ENCODE data around the gene CHST10.
"Not testable (repeated sequence)": the region's sequence is repeated elsewhere in the genome, so short reads cannot be mapped to it uniquely, and the experiment has no call there.

CHST10 gene

DNA sequence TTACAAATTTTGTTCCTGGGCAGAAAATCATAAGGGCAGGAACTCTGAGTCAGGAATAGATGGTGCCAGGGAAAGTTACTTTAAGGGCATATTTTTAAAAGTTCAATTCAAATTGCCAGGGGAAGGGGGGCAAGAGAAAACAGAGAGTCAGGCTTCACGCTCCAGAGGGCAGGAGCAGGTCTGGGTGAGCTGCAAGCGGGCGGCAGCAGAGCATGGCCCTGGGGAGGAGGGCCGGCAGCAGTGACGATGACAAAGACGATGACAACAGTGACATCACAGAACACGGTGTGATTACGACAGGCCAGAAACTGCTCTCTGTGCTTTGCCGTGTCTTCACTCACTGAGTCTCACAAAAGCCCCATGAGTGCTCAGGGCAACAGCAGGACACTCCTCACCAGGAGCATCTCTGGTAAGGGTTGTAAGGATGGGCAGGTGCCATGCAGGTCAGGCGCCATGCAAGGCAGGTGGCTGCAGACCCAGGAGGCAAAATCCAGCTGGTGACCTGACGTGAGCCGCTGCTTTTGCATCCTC is 23.3 kb downstream of the CHST10 start:
- no peak for DNase-seq (ENCODE audit: low spot score)

DNA sequence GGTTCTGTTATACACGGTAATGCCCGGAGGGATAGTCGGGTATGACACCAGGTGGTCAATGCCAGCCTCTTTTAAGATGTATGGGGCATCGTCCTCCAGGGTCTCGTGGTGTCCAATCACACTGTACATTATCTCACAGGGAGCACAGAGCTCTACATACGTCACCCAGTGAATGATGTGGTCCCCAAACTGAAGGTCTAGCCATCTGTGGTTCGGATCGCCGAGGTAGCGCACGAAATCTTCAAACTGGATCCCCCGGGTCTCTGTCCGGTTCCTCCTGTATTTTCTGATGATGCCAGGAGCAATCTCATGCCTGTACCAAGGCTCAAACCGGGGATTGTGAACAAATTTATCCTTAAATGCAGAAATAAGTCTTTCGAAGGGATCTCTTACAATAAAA is 24.1 kb downstream of the CHST10 start:
- no peak for DNase-seq (ENCODE audit: low spot score)

DNA sequence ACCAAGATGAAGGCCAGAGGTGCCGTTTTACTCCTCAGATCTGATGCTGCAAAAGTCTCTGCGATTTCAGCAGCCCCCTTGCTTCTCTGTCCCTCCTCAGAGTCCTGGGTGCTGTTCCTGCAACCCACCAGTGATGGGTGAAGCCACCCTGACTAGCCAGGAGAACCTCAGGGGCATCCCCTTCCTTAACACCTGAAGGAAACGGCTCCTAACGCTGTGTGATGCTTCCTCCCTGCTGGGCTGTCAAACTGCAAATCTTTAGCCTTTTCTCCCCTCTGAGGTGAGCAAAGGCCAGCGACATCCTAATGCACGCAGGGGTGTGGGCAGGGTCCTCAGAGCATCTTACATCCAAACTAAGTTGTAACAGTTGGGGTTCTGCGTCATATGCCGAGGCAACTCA is 24.8 kb downstream of the CHST10 start:
- DNase-seq (ENCODE audit: low spot score), result no peak

DNA sequence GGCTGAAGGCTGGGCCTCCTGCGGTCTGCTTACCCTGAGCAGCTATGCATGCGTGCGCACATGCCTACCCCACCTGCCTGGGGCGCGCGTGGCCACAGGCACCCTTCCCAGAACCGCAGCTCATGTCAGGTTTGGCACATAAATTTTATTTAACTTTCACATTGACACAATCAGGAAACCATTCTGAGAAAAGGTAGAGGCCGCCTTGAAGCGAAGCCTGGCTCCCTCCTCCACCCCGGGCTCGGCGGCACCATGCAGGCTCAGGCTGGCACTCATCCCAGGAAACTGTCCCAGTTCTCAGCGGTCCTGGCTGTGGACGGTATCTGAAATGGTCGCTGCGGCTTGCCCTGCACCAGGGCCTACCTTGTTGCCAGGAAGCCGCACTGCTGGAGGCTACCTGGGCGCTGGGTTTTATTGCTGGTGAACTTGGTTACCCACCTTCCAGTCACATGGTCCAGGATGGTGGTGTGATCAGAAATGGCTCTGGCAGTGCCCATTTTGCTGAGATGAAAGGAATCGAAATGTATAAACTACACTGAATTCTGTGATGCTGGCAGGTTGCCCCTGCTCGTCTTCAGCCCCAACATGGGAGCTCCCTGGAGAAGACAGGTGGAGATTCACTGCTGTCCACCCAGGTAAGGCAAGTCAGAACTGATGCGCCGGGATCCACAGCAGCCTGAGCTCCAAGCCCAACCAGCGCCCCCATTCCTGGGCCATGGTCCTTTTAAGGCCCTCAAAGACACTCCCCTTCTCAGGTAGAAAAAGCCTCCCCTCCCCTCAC is 25.5 kb downstream of the CHST10 start:
- no peak for DNase-seq (ENCODE audit: low spot score)

DNA sequence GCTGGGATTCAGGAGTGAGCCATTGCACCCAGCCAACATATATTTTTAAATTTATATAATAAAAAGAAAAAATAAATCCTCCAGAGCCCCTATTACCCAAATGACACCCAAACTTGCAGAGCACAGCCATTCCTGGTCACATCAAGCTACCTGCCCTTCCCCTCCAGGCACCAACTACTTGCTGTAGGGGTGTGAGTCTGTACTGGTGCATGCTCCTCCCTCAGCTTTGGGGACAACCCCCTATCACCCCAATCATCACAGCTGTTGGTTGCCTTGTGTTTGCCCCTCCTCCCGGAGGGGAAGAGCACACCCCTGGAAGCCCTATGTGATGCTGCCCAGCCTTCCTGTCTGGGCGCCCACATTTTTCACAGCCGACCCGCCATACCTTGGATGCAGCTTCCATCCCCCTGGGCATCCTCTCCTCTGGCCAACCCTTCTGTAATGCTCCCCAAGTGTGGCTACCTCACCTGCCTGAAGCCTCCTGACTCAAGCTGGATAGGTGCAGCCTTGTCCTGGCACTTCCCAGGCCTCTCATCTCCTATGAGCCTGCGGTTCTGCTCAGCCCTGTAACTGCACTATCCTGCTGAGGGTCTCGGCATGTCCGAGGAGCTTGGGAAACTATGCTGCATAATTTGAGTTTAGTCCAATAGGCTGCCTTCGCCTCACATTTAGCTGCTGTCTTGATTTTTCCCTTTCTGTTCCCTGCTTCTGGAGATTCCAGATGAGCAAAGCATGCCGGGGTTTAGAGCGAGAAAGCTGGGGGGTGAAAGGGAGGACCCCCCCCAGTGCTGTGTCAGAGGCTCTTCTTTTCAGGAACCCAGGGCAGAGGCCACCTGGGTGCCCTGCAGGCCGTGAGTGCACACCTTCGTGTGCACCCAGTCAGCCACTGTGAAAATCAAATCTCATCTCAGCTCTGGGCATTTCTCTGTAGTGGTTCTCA is 27.2 kb downstream of the CHST10 start:
- no peak for DNase-seq (ENCODE audit: low spot score)

DNA sequence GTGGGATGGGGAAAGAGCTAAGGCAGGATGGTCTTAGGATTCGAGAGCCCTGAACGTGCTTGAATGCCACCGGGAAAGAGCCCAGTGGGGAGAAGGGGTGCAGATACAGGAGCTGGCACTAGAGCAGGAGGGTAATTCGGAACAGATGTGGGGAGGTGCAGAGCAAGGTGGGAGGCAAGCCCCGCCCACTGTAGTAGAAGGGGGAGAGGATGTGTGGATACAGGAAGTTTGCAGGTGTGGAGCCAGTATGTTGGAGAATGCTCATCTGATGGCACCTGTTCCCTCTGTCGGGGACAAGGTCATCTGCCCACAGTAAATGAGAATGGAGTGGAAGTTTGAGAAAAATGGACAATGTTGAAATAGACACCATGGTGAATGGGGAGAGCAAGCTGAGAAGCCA is 28.8 kb downstream of the CHST10 start:
- DNase-seq (ENCODE audit: low spot score), result no peak

DNA sequence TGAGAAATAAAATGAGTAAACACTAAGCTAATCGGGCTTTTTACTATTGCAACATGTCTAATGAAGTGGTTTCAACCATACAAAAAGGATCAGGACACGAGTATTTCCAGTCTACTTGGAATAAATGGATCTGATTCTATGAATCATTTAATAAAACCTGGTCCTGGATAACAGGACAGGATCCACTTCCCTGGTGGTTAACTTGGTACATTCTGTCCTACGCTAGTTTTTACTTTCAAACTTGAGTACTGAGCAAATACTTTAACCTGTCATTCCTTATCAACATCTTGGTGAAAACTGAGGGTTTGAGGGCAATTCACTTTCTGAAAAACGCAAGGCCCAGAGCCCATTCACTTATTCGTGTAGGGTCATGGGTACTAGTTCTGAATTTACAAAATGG is 33.5 kb downstream of the CHST10 start:
- no peak for DNase-seq (ENCODE audit: low spot score)

DNA sequence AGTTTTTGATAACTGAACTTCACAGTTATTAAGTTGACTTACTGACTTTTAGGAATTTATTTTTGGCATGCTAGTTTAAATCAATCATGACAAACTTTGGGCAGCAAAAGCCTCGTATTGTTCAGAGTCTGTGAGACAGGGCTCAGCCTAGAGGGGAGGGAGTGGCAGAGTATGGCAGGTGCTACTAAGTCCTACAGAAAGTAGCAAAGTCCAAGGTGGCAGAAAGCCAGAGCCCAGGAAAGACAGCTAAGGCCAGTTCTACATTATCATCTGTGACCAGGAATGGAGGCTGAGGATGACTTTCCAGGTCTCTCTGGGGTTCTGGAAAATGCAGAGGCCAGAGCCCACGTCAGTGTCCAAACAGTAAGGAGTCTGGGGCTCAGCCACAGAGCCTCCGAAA is 34.2 kb downstream of the CHST10 start:
- DNase-seq (ENCODE audit: low spot score), result no peak

DNA sequence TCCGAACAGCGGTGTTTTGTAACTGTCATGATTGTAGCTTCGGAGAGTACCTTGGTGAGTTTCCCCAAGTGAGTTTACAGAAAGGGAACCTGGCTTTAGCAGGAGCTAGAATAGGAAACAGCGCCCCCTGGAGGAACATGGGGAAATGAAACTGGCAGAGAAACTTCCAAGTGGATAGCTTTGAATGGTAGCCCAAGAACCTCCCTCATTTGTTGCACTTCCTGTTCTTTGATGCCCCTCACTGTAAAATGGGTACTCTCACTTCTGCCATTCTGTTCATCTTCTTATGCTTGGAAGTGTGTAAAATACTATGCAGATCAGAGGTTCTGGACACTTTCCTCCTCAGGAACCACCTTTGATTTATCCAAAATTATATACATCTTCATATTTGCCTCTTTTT is 36.2 kb downstream of the CHST10 start:
- DNase-seq (ENCODE audit: low spot score), result peak; percentile 71

DNA sequence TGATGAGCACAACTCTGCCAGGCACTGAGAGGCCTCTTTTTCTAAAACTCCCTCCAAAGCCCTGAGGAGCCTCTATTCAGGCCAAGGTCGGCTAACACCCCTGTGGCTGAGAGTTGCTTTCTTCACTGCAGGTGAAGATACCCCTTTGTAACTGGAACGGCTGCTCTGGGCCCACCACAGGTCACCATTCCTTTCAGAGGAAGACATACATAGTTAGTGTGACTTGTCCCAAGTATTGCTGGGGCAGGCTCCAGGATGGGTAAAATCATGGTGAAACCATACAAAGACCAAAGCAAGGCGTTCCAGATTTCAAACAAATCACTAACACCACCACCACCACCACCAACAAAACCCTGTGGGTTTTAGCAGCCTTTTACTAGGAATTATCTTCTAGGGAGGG is 36.8 kb downstream of the CHST10 start:
- no peak for DNase-seq (ENCODE audit: low spot score)

DNA sequence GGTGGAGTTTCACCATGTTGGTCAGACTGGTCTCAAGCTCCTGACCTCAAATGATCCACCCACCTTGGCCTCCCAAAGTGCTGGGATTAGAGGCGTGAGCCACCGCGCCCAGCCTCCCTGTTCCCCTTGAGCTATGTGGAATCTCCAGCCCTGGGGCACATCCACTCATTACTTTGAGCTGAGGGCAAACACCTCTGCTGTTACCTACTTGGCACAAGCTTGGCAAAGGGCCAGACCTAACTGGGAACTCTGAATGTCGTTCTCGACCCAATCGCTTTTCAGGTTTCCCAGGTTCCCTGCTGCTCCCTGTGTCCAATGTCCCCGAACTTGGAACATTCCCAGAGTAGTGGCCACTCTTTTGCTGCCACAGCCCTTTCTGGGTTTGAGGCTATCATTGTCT is 40.6 kb downstream of the CHST10 start:
- no peak for DNase-seq (ENCODE audit: low spot score)

DNA sequence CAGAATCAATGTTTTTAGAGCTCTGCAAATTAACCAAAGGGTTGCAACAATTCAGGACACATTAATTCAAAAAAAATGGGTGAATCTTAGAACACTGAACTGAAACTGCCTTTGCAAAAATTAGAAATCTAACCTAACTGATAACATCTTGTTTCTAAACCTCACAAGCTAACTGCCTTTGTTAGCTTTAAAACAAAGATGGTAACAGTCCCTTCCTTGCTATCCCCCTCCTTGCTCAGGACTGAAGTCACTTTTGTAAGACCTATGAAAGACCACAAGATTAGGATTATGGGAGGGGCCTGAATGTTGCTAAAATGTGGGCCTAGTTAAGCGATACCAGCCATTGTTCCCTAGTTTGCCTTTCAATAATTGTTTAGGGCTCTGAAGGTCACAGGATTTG is 50.3 kb downstream of the CHST10 start:
- DNase-seq (ENCODE audit: low spot score), result no peak

DNA sequence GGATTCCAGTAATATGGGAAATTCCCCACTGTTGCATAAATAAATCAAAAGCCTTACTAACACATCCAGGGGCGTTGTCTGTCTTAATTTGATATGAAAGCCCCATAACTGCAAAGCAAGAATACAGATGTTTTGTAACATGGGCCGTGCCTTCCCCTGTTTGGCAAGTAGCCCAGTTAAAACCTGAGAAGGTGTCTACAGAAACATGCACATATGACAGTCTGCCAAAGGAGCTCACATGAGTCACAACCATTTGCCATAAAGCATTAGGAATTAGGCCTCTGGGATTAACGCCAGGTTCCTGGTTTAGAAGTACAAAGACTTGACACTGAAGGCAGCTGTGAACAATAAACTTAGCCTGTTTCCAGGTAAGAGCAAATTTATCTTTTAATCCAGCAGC is 52.0 kb downstream of the CHST10 start:
- DNase-seq (ENCODE audit: low spot score), result no peak

DNA sequence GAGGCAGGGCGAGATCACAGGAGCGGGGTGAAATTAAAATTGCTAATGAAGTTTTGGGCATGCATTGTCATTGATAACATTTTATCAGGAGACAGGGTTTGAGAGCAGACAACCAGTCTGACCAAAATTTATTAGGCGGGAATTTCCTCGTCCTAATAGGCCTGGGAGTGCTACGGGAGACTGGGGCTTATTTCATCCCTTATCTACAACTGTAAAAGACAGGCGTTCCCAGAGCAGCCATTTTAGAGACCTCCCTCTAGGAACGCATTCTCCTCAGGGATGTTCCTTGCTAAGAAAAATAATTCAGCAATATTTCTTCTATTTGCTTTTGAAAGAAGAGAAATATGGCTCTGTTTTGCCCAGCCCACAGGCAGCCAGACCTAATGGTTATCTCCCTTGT is 55.2 kb downstream of the CHST10 start:
- DNase-seq (ENCODE audit: low spot score), result not testable (repeated sequence)

DNA sequence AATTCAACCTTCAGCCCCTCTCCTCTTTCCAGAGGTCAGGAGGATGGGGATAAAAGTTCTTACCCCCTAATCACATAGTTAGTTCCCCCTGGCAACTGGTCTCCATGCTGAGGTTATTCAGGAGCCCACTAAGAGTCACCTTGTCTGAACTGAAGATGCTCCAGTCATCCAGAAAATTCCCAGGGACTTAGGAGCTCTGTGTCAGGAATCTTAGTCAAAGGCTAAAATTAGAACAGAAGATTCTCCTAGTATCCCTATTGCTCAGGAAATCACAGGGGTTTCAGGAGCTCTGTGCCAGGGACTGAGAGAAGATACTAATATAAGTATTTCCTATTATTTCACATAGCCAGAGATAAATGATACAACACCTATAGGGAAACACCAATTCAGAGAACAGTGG is 57.9 kb downstream of the CHST10 start:
- no peak for DNase-seq (ENCODE audit: low spot score)

DNA sequence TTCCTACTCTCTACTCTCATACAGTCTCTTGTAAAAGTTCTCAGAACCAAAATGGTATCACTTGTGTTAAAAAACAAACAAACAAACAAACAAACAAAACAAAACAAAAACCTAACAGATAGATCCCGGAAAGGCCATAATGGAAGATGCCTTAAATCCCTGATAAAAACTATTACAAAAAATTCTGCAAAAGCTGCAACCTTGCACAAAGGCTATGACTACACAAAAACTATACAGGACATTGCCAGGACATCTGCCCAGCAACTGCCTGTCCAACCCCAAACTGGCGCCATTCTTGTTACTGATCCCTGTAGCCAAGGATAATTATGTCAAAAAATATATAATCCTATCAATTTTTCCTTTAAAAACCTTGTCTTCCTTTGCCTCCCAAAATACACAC is 58.9 kb downstream of the CHST10 start:
- no peak for DNase-seq (ENCODE audit: low spot score)

DNA sequence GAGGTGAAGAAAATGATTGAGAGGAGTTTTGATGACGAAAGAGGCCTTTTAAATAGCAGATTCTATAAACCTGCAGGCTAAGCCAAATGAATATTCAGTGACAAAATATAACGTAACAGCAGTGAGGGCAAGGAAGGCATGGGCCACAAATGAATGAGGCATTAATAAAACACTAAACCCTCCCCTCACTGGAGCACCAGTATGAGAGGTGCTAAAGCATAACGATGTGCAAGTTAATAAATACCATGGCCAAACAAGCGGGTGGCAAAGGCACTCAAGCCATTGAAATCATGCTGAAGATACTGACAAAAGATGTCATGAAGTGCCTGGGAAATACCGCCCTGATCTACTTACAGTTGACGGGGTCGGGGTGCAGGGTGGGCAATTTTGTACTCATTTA is 64.9 kb downstream of the CHST10 start:
- no peak for DNase-seq (ENCODE audit: low spot score)

DNA sequence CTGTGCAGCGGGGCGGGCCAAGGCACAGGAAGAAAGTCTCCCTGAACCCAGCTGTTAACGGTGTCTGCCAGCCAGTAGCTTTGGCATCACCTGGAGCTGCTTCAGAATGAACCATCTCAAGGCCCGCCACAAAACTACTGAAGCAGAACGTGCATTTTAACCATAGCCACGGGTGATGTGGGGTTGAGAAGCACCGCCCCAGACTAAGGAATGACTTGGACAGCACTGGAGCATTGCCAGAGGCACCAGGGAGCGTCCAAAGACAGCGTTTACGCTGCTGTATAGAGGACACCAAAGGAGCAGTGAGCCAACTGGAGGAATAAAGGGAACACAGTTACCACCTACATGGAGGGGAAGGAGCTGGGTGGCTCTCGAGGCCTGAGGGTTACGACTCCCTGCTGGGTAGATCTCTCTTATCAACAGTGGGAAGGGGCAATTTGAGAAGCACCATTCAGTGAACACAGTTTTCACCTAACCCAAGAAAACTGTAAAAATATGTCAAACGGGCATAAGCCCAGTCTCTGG is 66.7 kb downstream of the CHST10 start:
- no peak for DNase-seq (ENCODE audit: low spot score)

DNA sequence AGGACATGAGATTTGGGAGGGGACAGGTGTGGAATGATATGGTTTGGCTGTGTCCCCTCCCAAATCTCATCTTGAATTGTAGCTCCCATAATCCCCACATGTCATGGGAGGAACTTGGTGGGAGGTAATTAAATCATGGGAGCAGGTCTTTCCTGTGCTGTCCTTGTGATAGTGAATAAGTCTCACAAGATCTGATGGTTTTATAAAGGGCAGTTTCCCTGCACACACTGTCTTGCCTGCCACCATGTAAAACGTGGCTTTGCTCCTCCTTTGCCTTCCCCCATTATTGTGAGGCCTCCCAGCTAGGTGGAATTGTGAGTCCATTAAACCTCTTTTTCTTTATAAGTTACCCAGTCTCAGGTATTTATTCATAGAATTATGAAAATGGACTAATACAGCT is 72.3 kb downstream of the CHST10 start:
- DNase-seq (ENCODE audit: low spot score), result not testable (repeated sequence)

DNA sequence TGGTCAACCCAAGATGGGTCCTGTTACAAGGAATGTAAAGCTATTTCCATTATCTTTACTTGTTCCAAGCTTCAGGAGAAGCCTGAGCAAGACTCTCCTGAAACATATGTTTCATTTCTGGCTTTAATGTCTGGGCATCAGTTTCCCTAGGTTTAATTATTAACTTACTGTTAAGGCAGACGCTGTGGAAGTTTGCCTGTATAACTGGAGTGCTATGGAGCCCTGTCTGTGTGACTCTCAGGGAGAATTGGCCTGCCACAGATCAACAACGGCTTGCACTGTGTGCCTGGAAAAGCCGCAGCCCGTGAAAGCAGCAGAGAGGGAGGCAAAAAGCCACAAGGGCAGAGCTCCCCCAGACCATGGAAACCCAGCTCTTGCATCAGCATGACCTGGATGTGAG is 73.0 kb downstream of the CHST10 start:
- no peak for DNase-seq (ENCODE audit: low spot score)

DNA sequence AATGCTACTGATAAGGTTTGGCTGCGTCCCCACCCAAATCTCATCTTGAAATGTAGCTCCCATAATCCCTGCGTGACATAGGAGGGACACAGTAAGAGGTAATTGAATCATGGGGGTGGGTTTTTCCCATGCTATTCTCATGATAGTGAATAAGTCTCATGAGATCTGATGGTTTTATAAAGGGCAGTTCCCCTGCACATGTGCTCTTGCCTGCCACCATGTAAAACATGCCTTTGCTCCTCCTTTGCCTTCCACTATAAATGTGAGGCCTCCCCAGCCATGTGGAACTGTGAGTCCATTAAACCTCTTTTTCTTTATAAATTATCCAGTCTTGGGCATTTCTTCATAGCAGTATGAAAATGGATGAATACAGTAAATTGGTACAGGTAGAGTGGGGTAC is 75.0 kb downstream of the CHST10 start:
- DNase-seq (ENCODE audit: low spot score), result not testable (repeated sequence)

Data from AG20443 (cell line).